ENCODE data around the gene FABP6. TPM values are rescaled to one million over a fixed set of nuclear protein-coding genes. Genes with fewer than 3 reads are reported as not detected.

FABP6 gene
- not detected for total RNA-seq

GRCh38 chr5:160229190-160229742, at the start of gene FABP6:
Gene FABP6 (plus strand): TSS chr5:160229506. CDS start chr5:160229558, 52 bp downstream.
- Histone ChIP-seq H3K36me3 (no peaks in the 10 kb centered on the region), H3K4me3 (no peak within 1 kb of the TSS), H3K9me3 (no peaks in the 10 kb centered on the region), H3K27me3 (replicated peaks; ENCODE audit: insufficient read depth) (no peaks in the 10 kb centered on the region), H3K4me1 (ENCODE audit: control insufficient read depth in 1 of 2, low read depth in 2 of 2) (peaks cover 0 to 14% of the 10 kb centered on the region in 2 donors), H3K27ac (no peak within 1 kb of the TSS)
- ATAC-seq (ENCODE audit: insufficient number of reproducible peaks, low FRiP score, low read depth), result no peak
- DNase-seq (ENCODE audit: low spot score), result no peak
- TF ChIP-seq CTCF (IDR thresholded peaks at IDR 0.05), result no peak

GRCh38 chr5:160180931-160181330, 48.4 kb upstream of the FABP6 start:
- TF ChIP-seq CTCF (IDR thresholded peaks at IDR 0.05), result no peak
- no peak for ATAC-seq (ENCODE audit: insufficient number of reproducible peaks, low FRiP score, low read depth)
- H3K36me3 ChIP-seq, result no peaks in the 10 kb centered on the region

GRCh38 chr5:160181965-160182622, 47.2 kb upstream of the FABP6 start:
- TF ChIP-seq CTCF (IDR thresholded peaks at IDR 0.05), result no peak
- no peak for ATAC-seq (ENCODE audit: insufficient number of reproducible peaks, low FRiP score, low read depth)

More at GRCh38 chr5:160180931-160181330, 48.4 kb upstream of the FABP6 start:
- no peaks in the 10 kb centered on the region for H3K27me3 ChIP-seq (replicated peaks; ENCODE audit: insufficient read depth)
- no peak overlapping the region for H3K27ac ChIP-seq
- H3K4me3 ChIP-seq, result no peak overlapping the region
- H3K4me1 ChIP-seq (ENCODE audit: control insufficient read depth in 1 of 2, low read depth in 2 of 2), result peaks cover 0 to 2% of the 10 kb centered on the region in 2 donors
- no peak for DNase-seq (ENCODE audit: low spot score)
- H3K9me3 ChIP-seq, result no peaks in the 10 kb centered on the region

GRCh38 chr5:160183075-160183474, 46.2 kb upstream of the FABP6 start:
- no peak overlapping the region for H3K4me3 ChIP-seq
- ATAC-seq (ENCODE audit: insufficient number of reproducible peaks, low FRiP score, low read depth) (no peak), DNase-seq (ENCODE audit: low spot score) (no peak)
- H3K27me3 ChIP-seq (replicated peaks; ENCODE audit: insufficient read depth), result no peaks in the 10 kb centered on the region
- H3K4me1 ChIP-seq (ENCODE audit: control insufficient read depth in 1 of 2, low read depth in 2 of 2), result peaks cover 0 to 4% of the 10 kb centered on the region in 2 donors
- H3K9me3 ChIP-seq, result no peaks in the 10 kb centered on the region
- TF ChIP-seq CTCF (IDR thresholded peaks at IDR 0.05), result no peak
- no peak overlapping the region for H3K27ac ChIP-seq
- H3K36me3 ChIP-seq, result no peaks in the 10 kb centered on the region

More at GRCh38 chr5:160181965-160182622, 47.2 kb upstream of the FABP6 start:
- DNase-seq (ENCODE audit: low spot score), result no peak
- no peaks in the 10 kb centered on the region for H3K4me1 ChIP-seq (ENCODE audit: control insufficient read depth in 1 of 2, low read depth in 2 of 2)
- no peaks in the 10 kb centered on the region for H3K36me3 ChIP-seq
- H3K9me3 ChIP-seq, result no peaks in the 10 kb centered on the region
- H3K27me3 ChIP-seq (replicated peaks; ENCODE audit: insufficient read depth), result no peaks in the 10 kb centered on the region
- H3K4me3 ChIP-seq, result no peak overlapping the region
- H3K27ac ChIP-seq, result no peak overlapping the region

GRCh38 chr5:160185626-160186360, 43.5 kb upstream of the FABP6 start:
- ATAC-seq (ENCODE audit: insufficient number of reproducible peaks, low FRiP score, low read depth), result no peak
- no peak overlapping the region for H3K27ac ChIP-seq

More at GRCh38 chr5:160185626-160186360, 43.5 kb upstream of the FABP6 start:
- H3K9me3 ChIP-seq, result no peaks in the 10 kb centered on the region
- no peaks in the 10 kb centered on the region for H3K36me3 ChIP-seq
- H3K4me3 ChIP-seq, result no peak overlapping the region
- H3K27me3 ChIP-seq (replicated peaks; ENCODE audit: insufficient read depth), result no peaks in the 10 kb centered on the region
- no peak for DNase-seq (ENCODE audit: low spot score)
- H3K4me1 ChIP-seq (ENCODE audit: control insufficient read depth in 1 of 2, low read depth in 2 of 2), result peaks cover 0 to 9% of the 10 kb centered on the region in 2 donors
- TF ChIP-seq CTCF (IDR thresholded peaks at IDR 0.05), result no peak

Data from thoracic aorta (tissue), 2 donors.